Measurements from ENCODE around the gene PDCL3.

DNA sequence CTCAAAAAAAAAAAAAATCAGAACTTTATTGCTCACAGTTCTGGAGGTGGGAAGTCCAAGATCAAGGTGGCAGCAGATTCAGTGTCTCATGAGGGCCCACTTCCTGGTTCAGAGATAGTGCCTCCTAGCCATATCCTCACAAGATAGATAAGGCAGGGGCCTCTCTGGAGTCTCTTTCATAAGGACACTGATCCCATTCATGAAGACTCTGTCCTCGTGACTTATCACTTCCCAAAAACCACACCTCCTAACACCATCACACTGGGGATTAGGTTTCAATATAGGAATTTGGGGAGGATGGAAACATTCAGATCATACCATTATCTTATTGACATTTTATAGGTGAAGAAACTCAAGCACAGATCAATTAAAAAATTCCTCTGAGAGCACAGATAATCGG is 61.1 kb downstream of the PDCL3 start:
- TF ChIP-seq, protein P1, sequence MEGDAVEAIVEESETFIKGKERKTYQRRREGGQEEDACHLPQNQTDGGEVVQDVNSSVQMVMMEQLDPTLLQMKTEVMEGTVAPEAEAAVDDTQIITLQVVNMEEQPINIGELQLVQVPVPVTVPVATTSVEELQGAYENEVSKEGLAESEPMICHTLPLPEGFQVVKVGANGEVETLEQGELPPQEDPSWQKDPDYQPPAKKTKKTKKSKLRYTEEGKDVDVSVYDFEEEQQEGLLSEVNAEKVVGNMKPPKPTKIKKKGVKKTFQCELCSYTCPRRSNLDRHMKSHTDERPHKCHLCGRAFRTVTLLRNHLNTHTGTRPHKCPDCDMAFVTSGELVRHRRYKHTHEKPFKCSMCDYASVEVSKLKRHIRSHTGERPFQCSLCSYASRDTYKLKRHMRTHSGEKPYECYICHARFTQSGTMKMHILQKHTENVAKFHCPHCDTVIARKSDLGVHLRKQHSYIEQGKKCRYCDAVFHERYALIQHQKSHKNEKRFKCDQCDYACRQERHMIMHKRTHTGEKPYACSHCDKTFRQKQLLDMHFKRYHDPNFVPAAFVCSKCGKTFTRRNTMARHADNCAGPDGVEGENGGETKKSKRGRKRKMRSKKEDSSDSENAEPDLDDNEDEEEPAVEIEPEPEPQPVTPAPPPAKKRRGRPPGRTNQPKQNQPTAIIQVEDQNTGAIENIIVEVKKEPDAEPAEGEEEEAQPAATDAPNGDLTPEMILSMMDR (IDR thresholded peaks at IDR 0.05) = no peak
- no peak for TF ChIP-seq POLR2A (IDR thresholded peaks at IDR 0.05)
